22Rv1 (cell line): ENCODE data around the gene KCNQ1.

ENCODE experiments used
- CTCF ChIP-seq: fragments of 450-650 bp; IDR thresholded peaks from 2 replicates; pipeline ENCODE4 v1.5.1; 2017; ENCODE audit warnings: mild to moderate bottlenecking
- ZFX ChIP-seq: fragments of 450-650 bp; IDR thresholded peaks from 2 replicates; pipeline ENCODE4 v1.6.1; 2017; ENCODE audit warnings: antibody characterized with exemption, borderline replicate concordance

GRCh38 chr11:2687223-2687530, 242.4 kb downstream of the KCNQ1 start:
- TF ChIP-seq CTCF, result no peak
- no peak for TF ChIP-seq ZFX
